Measurements from ENCODE around the gene NCAM1.

DNA sequence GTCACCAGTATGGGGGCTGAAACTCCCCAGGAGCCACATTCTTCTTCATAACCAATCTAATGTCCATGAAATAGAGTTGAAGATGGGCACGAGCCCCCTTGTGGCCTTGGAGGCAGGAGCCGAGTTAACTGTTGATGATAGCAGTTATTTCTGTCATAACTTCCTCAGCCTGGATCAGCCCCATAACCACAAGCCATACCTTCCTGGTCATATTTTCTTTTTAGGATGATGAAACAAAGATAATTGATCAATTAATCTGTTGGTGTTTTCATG is 288.2 kb downstream of the NCAM1 start:
- TF ChIP-seq POLR2AphosphoS5 (IDR thresholded peaks at IDR 0.05; ENCODE audit: low read depth, low read length), result no peak
- TF ChIP-seq, protein P1, sequence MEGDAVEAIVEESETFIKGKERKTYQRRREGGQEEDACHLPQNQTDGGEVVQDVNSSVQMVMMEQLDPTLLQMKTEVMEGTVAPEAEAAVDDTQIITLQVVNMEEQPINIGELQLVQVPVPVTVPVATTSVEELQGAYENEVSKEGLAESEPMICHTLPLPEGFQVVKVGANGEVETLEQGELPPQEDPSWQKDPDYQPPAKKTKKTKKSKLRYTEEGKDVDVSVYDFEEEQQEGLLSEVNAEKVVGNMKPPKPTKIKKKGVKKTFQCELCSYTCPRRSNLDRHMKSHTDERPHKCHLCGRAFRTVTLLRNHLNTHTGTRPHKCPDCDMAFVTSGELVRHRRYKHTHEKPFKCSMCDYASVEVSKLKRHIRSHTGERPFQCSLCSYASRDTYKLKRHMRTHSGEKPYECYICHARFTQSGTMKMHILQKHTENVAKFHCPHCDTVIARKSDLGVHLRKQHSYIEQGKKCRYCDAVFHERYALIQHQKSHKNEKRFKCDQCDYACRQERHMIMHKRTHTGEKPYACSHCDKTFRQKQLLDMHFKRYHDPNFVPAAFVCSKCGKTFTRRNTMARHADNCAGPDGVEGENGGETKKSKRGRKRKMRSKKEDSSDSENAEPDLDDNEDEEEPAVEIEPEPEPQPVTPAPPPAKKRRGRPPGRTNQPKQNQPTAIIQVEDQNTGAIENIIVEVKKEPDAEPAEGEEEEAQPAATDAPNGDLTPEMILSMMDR (IDR thresholded peaks at IDR 0.05 in 2 of 3, conservative IDR thresholded peaks at IDR 0.05 in 1 of 3; ENCODE audit: borderline replicate concordance in 1 of 3, insufficient read depth in 1 of 3, low read depth in 2 of 3, low read length in 2 of 3), result no peak; a peak in 2 of 6 replicates
- TF ChIP-seq, protein P2, sequence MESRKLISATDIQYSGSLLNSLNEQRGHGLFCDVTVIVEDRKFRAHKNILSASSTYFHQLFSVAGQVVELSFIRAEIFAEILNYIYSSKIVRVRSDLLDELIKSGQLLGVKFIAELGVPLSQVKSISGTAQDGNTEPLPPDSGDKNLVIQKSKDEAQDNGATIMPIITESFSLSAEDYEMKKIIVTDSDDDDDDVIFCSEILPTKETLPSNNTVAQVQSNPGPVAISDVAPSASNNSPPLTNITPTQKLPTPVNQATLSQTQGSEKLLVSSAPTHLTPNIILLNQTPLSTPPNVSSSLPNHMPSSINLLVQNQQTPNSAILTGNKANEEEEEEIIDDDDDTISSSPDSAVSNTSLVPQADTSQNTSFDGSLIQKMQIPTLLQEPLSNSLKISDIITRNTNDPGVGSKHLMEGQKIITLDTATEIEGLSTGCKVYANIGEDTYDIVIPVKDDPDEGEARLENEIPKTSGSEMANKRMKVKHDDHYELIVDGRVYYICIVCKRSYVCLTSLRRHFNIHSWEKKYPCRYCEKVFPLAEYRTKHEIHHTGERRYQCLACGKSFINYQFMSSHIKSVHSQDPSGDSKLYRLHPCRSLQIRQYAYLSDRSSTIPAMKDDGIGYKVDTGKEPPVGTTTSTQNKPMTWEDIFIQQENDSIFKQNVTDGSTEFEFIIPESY (IDR thresholded peaks at IDR 0.05; ENCODE audit: extremely low read depth, insufficient replicate concordance, low read length), result no peak
- TF ChIP-seq CEBPB (IDR thresholded peaks at IDR 0.05; ENCODE audit: low read depth), result no peak
- no peak for TF ChIP-seq EZH2 (IDR thresholded peaks at IDR 0.05)
- no peak for TF ChIP-seq JUND (IDR thresholded peaks at IDR 0.05)
- TF ChIP-seq YY1 (IDR thresholded peaks at IDR 0.05; ENCODE audit: extremely low read depth, insufficient replicate concordance, low read depth, low read length), result no peak
- TF ChIP-seq RAD21 (IDR thresholded peaks at IDR 0.05; ENCODE audit: low read depth), result no peak
- TF ChIP-seq EZH2phosphoT487 (IDR thresholded peaks at IDR 0.05; ENCODE audit: borderline replicate concordance), result no peak
- TF ChIP-seq, protein P3, sequence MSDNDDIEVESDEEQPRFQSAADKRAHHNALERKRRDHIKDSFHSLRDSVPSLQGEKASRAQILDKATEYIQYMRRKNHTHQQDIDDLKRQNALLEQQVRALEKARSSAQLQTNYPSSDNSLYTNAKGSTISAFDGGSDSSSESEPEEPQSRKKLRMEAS (IDR thresholded peaks at IDR 0.05), result no peak
- TF ChIP-seq TCF7L2 (IDR thresholded peaks at IDR 0.05; ENCODE audit: borderline replicate concordance, extremely low read depth, insufficient read depth, insufficient read length), result no peak
- TF ChIP-seq POLR2A (IDR thresholded peaks at IDR 0.05; ENCODE audit: borderline replicate concordance, extremely low read depth, insufficient read depth, insufficient read length), result no peak
